ENCODE measurements around the gene TTLL9.

DNA sequence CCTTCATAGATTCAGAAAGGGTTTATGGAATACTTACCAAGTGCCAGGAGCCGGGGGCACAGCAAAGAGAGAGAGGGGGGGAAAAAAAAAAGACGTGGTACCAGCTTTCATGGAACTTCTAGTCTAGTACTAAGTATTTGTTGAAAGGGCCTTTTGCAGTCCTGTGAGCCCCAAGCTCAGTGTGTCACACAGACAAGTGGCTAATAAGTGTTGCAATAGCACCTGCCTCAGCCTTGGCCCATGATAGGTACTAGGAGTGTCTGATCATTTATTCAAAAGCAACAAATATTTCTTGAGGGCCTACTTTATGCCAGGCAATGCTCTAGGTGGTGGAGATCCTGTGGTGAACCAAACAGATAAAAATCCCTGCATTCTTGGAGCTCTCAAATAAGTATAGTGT, 43.4 kb upstream of the TTLL9 start:
- TF ChIP-seq, protein P1, sequence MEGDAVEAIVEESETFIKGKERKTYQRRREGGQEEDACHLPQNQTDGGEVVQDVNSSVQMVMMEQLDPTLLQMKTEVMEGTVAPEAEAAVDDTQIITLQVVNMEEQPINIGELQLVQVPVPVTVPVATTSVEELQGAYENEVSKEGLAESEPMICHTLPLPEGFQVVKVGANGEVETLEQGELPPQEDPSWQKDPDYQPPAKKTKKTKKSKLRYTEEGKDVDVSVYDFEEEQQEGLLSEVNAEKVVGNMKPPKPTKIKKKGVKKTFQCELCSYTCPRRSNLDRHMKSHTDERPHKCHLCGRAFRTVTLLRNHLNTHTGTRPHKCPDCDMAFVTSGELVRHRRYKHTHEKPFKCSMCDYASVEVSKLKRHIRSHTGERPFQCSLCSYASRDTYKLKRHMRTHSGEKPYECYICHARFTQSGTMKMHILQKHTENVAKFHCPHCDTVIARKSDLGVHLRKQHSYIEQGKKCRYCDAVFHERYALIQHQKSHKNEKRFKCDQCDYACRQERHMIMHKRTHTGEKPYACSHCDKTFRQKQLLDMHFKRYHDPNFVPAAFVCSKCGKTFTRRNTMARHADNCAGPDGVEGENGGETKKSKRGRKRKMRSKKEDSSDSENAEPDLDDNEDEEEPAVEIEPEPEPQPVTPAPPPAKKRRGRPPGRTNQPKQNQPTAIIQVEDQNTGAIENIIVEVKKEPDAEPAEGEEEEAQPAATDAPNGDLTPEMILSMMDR (conservative IDR thresholded peaks at IDR 0.05): no peak
- no peak for TF ChIP-seq ZFX (IDR thresholded peaks at IDR 0.05)
